HG03432 (cell line): ENCODE data around the gene KRTAP2-2.

ENCODE experiments used
- ATAC-seq: cut with Tn5 transposase; IDR thresholded peaks from one replicate; pipeline ENCODE4 v1.9.1; 2021; ENCODE audit warnings: mild to moderate bottlenecking, moderate library complexity; ENCODE audit not compliant: unreplicated experiment

KRTAP2-2 gene

DNA sequence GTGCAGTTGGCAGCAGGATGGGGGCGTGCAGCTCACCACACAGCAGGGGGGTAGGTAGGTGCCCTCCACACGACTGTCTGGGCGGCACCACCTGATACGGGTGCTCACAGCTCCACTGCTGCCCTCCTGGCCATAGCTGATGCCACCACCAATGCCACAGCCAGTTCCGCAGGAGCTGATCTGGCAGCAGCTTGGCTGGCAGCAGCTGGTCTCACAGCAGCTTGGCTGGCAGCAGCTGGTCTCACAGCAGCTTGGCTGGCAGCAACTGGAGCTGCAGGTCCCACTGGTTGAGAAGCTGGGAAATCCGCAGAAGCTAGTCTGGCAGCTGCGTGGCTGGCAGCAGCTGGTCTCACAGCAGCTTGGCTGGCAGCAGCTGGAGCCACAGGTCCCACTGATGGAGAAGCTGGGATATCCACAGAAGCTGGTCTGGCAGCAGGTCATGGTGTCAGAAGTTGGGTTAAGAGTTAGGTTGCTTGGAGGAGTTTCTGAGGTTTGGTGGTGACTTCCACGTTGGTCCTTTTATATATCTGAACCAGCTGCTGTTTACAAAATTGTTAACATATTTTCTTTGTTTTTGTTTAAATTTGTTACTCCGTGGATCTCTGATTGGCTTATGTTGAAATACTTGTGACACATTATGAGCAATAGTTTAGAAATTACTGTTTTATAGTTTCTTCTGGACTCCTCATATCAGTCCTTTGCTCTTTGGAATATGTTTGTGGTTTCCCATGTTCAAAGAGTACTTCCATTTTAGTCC, 28.1 kb downstream of the KRTAP2-2 start, which contains the start of gene KRTAP1-5:
TSS of gene KRTAP1-5 (minus strand) at position 494 of the 757 bp plus-strand sequence. CDS start at position 441, 53 bp downstream.
- no peak for ATAC-seq

DNA sequence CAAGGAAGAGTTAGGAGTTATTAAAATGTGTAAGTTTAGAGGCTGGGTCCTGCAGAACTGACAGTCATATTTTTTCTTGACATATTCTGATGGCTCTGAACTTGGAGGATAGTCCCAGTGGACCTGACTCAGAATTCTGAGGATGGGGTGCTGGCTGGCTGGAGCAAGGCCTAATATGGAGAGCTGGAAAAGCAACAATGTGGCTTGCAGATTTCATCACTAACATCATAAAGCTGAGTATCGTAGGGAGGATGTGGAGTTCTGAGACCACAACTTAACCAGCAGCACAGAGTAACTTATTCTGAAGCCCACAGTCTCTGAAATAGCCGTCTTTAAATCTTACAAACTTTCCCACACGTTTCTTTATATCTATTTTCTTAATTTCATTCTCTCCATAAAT, 30.3 kb downstream of the KRTAP2-2 start:
- no peak for ATAC-seq

DNA sequence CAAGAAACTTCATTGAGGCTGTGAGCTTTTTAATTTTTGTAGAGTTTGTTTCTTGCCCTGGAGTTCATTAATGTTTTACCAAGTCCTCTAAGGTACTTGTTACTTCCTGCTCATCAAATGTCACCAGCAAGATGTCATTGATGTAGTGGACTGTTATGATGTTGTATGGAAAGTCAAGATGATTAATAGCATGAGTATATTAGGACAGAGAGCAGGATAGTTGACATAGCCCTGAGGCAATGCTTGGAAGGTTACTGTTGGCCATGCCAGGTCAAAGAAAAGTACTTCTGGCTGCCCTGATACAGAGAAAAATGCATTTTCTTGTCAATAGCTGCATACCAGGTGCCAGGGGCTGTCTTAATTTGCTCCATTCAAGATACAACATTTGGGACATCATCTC, 34.7 kb downstream of the KRTAP2-2 start:
- no peak for ATAC-seq

DNA sequence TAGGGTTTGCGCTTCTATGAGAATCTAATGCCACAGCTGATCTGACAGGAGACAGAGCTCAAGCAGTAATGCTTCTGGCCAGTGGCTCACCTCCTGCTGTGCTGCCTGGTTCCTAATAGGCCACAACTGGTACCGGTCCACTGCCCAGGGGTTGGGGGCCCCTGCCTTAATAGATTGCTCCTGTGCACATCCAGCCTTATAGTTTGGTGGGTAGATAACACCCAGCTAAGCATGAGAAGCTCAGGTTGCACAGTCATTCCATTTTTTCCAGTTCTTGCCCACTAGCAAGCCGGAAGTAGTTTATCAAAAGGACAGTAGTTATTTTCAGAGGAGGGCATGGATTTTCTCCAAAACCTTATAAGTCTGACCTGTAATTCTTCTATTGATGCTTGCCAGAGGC, 35.6 kb downstream of the KRTAP2-2 start:
- no peak for ATAC-seq

DNA sequence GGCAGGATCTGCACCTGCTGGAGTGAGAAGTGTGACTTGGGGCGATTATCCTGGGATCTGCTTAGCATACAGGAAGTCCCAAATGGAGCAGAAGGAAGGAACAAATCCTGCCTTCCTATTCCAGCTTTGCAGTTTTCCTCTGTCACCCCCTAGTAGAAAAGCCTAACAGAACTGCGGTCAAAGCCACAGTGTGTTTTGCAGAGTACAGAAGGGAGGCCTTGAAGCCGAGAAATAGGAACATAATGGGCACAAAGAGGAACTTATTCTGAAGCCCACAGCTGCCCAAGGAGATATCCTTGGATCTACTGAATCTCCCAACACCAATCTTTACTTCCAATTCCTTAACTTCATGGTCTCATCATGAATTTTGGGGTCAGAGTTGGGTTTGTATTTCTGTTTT, 36.5 kb downstream of the KRTAP2-2 start:
- ATAC-seq: no peak

DNA sequence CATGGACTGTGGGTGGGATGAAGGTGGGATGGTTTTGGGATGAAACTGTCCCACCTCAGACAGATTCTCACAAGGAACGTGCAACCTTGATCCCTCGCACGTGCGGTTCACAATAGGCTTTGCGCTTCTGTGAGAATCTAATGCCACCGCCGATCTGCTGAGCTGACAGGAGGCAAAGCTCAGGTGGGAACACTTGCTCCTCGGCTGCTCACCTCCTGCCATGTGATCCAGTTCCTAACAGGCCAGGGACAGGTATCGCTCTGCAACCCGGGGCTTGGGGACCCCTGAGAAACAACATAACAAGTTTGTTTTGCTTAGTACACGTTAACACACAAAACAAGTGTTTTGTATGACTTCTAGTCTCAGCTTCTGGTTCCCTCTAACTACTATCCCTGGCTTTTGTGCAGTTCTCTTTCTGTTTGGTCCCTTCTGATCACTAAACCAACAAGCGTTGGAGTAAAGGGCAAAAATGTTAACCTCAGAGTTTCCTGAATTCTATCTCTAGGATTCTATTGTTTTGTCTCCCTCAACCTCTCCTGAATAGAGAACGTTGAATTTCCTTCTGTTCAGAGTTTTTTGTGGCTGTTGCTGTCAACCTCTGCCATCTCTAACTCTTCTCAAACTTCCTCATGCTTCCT, 38.3 kb downstream of the KRTAP2-2 start:
- no peak for ATAC-seq

DNA sequence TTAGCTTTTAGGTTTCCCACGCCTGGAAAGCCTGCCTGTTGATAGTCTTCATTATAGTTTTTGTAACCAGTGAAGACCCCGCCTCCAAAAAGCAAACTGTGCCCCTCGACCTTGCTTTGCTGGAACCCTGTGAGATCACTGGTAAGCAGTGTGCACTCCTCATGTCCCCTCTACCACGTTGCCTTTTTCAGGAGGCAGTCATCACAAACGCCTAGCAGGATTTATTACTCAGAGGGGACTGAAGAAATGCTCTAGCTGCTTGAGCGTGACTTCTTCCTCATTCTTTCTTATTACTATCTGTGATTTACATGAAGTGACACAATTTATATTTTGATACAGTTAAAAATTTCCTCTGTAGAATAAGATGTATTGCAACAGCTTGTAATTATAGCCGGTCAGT, 39.6 kb downstream of the KRTAP2-2 start:
- ATAC-seq: no peak

DNA sequence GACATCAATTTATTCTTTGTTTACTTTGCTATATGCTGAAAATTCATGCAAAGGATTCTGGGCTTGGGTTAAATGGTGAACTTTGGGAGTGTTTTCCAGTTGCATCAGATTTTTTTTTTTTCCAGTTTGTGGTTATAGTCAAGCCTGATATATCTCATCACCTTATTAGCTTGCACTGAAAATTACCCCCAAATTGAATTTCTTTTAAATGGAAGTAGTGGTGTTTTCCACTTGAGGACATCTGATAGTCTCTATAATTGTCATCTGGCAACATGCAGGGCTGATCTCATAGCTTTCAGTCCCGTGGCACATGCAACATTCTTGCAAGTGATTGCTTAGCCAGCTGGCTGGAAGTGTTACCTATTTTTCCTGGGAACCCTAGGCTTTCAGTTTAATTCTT, 41.4 kb downstream of the KRTAP2-2 start:
- no peak for ATAC-seq

DNA sequence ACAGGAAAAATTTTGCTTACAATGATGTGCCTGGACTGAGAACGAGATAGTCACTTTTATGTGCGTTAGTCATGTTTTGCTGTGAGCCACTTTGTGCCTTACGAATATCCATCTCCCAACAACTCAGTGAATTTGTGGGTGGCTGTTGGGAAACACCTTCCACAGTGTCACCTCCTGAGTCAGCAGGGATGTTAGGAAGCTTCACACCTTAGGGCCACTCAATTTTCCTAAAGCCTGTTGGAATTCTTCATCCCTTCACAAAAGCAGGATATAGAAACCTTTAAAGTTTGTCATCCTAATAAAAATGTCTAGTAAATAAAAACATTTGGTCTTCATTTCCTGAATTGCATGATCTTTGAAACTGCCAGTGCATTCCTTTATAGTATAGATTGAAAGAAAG, 41.8 kb downstream of the KRTAP2-2 start:
- ATAC-seq: no peak

DNA sequence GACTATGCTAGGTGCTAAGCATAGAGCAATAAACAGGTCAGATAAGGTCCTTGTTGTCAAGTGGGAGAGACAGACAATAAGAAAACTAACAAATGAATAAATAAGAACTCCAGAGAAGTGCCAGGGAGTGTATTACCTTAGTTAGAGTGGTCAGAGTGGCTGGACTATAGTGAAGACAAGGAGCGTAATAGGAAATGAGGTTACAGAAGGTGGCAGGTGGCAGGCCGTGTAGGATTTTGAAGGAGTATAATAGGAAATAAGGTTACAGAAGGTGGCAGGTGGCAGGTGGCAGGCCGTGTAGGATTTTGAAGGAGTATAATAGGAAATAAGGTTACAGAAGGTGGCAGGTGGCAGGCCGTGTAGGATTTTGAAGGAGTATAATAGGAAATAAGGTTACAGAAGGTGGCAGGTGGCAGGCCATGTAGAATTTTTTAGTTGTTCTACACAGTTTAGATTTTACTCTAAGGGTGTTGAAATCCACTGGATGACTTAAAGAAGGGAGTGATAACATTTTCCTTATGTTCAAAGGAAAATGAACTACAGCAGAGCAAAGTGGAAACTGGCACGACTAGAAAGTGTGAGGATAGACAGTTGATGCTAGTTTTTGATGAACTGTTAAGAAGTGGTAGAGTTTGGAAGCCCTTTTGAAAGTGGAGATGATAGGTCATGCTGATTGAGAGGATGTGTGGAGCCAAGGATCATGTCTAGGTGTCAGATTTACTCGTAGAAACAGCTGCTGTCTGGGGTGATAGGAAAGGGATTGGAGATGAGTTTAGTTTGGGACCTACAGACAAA, 42.5 kb downstream of the KRTAP2-2 start:
- ATAC-seq: no peak

DNA sequence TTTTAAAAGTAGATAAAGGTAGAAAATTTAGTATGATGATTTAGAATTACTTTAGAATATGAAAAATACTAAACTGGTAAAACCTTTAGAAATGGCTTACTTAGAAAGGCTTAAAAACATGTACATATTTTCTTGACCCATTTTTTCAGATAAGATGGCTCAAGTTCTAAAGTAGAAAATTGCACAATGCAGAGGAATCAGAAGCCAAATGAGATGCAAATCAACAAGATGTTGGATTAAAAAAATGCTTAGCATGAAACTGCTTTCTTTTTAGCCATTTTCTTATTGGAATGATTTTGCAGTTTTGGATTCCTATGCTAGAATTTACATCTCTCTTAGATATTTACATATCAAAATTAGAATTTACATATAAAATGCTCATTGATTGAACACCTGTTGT, 44.6 kb downstream of the KRTAP2-2 start:
- ATAC-seq: no peak

DNA sequence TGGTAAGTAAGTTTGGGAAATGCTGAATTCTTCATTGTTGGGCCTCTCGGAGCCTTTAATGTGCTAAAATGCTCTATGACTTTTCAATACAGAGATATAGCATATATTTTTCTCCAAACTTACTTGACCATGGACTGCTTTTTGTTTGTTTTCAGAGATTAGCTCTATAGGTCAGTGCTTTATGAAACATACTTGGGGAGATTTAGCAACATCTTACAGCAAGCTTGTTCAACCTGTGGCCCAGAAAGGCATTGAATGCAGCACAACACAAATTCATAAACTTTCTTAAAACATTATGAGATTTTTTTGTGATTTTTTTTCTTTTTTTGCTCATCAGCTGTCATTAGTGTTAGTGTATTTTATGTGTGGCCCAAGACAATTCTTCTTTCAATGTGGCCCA, 45.1 kb downstream of the KRTAP2-2 start:
- no peak for ATAC-seq

DNA sequence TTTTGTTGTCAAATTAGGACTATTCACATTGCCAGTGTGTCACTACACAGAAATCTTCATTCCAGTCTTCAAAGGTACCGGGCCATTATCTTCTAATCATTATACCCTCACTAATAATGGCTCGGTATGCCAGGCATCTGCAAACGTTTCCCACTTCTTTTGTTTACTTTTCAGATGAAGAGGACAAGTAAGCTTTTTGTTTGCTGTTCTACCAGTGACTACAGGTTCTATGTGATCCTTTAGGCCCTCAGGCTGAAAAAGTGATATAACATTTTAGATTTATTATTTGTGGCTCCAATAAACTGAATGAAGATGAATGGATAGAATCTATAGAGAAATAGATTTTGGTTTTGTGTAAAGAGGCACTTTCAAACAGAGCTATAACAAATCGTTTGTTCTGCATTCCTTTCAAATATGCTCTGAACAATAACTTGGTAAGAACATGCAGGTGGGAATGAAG, 45.7 kb downstream of the KRTAP2-2 start:
- ATAC-seq: no peak

DNA sequence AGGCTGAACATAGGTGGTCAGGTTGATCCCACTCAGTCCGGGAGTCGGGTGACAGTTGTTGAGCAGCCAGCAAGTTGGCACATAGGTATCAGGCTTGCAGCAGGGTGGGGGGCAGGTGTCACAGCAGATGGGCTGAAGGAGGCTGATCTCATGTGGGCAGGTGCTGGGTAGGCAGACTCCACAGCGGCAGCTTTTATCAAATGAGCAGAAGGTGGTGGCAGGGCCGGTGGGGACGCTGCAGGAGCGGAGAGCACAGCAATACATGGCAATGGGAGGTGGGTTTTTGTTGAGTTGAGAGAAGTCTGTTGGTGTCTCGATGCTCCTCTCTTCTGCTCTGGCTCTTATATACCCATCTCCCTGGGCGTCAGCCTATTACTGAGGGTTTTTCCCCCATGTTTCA, 46.2 kb downstream of the KRTAP2-2 start, which contains the start of gene KRTAP3-1:
TSS of gene KRTAP3-1 (minus strand) at position 318 of the 400 bp plus-strand sequence. CDS start at position 264, 54 bp downstream.
- no peak for ATAC-seq
